Measurements from ENCODE around the gene ITGA8. TPM values are rescaled to one million over a fixed set of nuclear protein-coding genes. Genes with fewer than 3 reads are reported as not detected.
A peak's percentile ranks its signal among the peaks of the same experiment; 100 is the strongest.

Gene ITGA8
- polyA plus RNA-seq, 1 experiment = 0.25 TPM

- DNase-seq (ENCODE audit: low read depth, low spot score) = peak; percentile 13
- CTCF ChIA-PET = interaction anchor here (0.7 kb wide), 1 partner anchor 146 kb away, joined by 3 read pairs; no protein-coding TSS in a partner anchor
- no peaks in the 10 kb centered on the region for H3K27me3 ChIP-seq (ENCODE audit: control insufficient read depth, insufficient read depth, low read length)
- TF ChIP-seq, protein P1, sequence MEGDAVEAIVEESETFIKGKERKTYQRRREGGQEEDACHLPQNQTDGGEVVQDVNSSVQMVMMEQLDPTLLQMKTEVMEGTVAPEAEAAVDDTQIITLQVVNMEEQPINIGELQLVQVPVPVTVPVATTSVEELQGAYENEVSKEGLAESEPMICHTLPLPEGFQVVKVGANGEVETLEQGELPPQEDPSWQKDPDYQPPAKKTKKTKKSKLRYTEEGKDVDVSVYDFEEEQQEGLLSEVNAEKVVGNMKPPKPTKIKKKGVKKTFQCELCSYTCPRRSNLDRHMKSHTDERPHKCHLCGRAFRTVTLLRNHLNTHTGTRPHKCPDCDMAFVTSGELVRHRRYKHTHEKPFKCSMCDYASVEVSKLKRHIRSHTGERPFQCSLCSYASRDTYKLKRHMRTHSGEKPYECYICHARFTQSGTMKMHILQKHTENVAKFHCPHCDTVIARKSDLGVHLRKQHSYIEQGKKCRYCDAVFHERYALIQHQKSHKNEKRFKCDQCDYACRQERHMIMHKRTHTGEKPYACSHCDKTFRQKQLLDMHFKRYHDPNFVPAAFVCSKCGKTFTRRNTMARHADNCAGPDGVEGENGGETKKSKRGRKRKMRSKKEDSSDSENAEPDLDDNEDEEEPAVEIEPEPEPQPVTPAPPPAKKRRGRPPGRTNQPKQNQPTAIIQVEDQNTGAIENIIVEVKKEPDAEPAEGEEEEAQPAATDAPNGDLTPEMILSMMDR (IDR thresholded peaks at IDR 0.05; ENCODE audit: low read depth, low read length) = no peak
- no peaks in the 10 kb centered on the region for H3K9me3 ChIP-seq (ENCODE audit: control insufficient read depth, insufficient read depth, low read length)
- POLR2A ChIA-PET = interaction anchor here (0.8 to 1.0 kb wide), 2 partner anchors 8 to 460 kb away, joined by 3 to 7 read pairs; no protein-coding TSS in a partner anchor
- no peak overlapping the region for H3K4me3 ChIP-seq (ENCODE audit: low read depth, low read length)
- H3K27ac ChIP-seq (ENCODE audit: low read depth, low read length) = no peak overlapping the region
These were observed 140.1 kb downstream of the ITGA8 start for GRCh38 chr10:15579605-15580004.

GRCh38 chr10:15572531-15573045 lies 147.1 kb downstream of the ITGA8 start:
- no peak for DNase-seq (ENCODE audit: low read depth, low spot score)
- POLR2A ChIA-PET = no interaction called here
- H3K9me3 ChIP-seq (ENCODE audit: control insufficient read depth, insufficient read depth, low read length) = peaks cover 3% of the 10 kb centered on the region; the same call in 1 of the 2 replicates
- no peak overlapping the region for H3K4me3 ChIP-seq (ENCODE audit: low read depth, low read length)
- no peak overlapping the region for H3K27ac ChIP-seq (ENCODE audit: low read depth, low read length)
- no peaks in the 10 kb centered on the region for H3K27me3 ChIP-seq (ENCODE audit: control insufficient read depth, insufficient read depth, low read length)
- CTCF ChIA-PET = interaction anchor here (3.5 kb wide), 1 partner anchor 12 kb away, joined by 18 read pairs; no protein-coding TSS in a partner anchor
- TF ChIP-seq, protein P1 (IDR thresholded peaks at IDR 0.05; ENCODE audit: low read depth, low read length) = no peak

DNA sequence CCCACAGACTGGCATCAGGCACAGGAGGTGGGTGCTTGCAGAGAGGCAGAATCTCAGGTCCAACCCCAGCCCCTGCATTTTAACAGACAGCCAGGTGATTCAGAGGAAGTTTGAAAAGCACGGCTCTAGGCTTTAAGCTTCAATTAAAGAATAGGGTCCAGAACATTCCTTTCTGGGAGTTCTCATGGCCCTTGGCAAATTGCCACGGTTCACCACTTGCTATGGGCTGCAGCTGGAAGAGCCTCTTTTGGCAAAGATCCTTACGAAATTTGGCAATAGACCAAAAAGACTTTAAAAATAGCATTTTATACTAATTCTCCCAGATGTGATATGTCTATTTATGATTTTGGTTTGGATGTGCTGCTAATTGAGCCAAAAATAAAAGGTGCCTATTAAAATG lies 148.1 kb downstream of the ITGA8 start:
- peak; percentile 57 for DNase-seq (ENCODE audit: low read depth, low spot score)
- CTCF ChIA-PET = interaction anchor here (1.0 kb wide), 1 partner anchor 14 kb away, joined by 3 read pairs; no protein-coding TSS in a partner anchor
- Histone ChIP-seq H3K27ac (ENCODE audit: low read depth, low read length) (no peak overlapping the region), H3K9me3 (ENCODE audit: control insufficient read depth, insufficient read depth, low read length) (peaks cover 3% of the 10 kb centered on the region; the same call in 1 of the 2 replicates), H3K4me3 (ENCODE audit: low read depth, low read length) (no peak overlapping the region), H3K27me3 (ENCODE audit: control insufficient read depth, insufficient read depth, low read length) (no peaks in the 10 kb centered on the region)
- POLR2A ChIA-PET = interaction anchor here (1.2 kb wide), 1 partner anchor 8 kb away, joined by 3 read pairs; no protein-coding TSS in a partner anchor
- TF ChIP-seq, protein P1 (IDR thresholded peaks at IDR 0.05; ENCODE audit: low read depth, low read length) = no peak

DNA sequence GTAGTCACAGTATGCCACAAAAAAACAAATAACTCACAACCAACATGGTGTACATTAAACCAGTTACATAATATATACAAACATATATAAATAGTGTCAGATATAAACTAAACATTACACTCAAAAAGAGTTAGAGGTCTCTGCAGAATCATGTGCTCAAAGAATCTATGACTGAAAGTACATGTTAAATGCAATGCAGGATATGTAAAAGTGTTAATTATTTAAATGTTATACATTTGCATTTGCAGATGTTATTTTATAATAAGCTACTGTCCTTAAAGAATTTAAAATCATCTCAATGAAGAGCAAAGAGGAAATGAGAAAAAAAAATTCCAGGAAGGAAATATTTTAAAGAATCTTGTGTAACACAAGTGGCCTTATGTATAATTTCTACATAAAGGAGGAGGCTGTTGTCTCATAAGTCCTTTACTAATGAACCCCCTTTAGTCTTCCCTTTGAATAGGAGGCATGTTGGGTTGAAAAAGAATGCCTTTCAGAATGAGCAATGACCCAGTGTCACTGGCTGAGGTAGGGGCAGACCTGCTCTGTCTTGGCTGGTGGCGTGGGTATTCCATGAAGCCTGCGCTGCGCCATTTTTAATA lies 148.9 kb downstream of the ITGA8 start:
- Histone ChIP-seq H3K27me3 (ENCODE audit: control insufficient read depth, insufficient read depth, low read length) (no peaks in the 10 kb centered on the region), H3K9me3 (ENCODE audit: control insufficient read depth, insufficient read depth, low read length) (peaks cover 3% of the 10 kb centered on the region; the same call in 1 of the 2 replicates), H3K27ac (ENCODE audit: low read depth, low read length) (no peak overlapping the region), H3K4me3 (ENCODE audit: low read depth, low read length) (no peak overlapping the region)
- no peak for DNase-seq (ENCODE audit: low read depth, low spot score)
- TF ChIP-seq, protein P1 (IDR thresholded peaks at IDR 0.05; ENCODE audit: low read depth, low read length) = no peak
- ChIA-PET POLR2A (interaction anchor here (1.2 kb wide), 1 partner anchor 9 kb away, joined by 3 read pairs; no protein-coding TSS in a partner anchor), CTCF (interaction anchor here (1.0 kb wide), 1 partner anchor 14 kb away, joined by 3 read pairs; no protein-coding TSS in a partner anchor)

DNA sequence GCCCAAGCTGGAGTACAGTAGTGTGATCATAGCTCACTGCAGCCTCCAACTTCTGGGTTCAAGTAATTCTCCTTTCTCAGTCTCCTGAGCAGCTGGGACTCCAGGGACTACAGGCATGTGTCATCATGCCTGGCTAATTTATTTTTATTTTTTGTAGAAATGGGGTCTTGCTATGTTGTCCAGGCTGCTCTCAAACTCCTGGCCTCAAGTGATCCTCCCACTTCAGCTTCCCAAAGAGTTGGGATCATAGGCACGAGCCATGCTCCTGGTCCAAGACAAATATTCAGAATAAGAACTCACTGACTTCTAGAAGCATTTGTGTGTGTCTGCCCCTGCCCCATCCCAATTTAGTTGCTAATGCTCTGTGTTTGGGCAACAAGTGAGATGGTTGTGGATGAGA lies 151.8 kb downstream of the ITGA8 start:
- TF ChIP-seq, protein P1 (IDR thresholded peaks at IDR 0.05; ENCODE audit: low read depth, low read length) = no peak
- peaks cover 3% of the 10 kb centered on the region; the same call in 1 of the 2 replicates for H3K9me3 ChIP-seq (ENCODE audit: control insufficient read depth, insufficient read depth, low read length)
- H3K27ac ChIP-seq (ENCODE audit: low read depth, low read length) = no peak overlapping the region
- H3K27me3 ChIP-seq (ENCODE audit: control insufficient read depth, insufficient read depth, low read length) = no peaks in the 10 kb centered on the region
- ChIA-PET CTCF (no interaction called here), POLR2A (no interaction called here)
- no peak overlapping the region for H3K4me3 ChIP-seq (ENCODE audit: low read depth, low read length)
- no peak for DNase-seq (ENCODE audit: low read depth, low spot score)

Measured in AG04450 (cell line).